Right lobe of liver (tissue), 6 donors: ENCODE measurements around the gene LAMB3. TPM values are rescaled to one million over a fixed set of nuclear protein-coding genes. Genes with fewer than 3 reads are reported as not detected.

Experiments used
- ATAC-seq, 4 donors: fragments of 200-7000 bp; cut with Tn5 transposase; one replicate each; pipeline ENCODE4 v1.9.1; 2020; ENCODE audit warnings: mild to moderate bottlenecking in 4 of 4, moderate library complexity in 4 of 4
- DNase-seq, 3 donors: peaks; one replicate each; pipeline ENCODE4 v3.0.0-alpha.2; 2020
- H3K27ac ChIP-seq, 3 donors: fragments of 200-600 bp; one replicate each; pipeline ENCODE4 v1.8.0; 2022
- H3K27me3 ChIP-seq, 2 donors: fragments of 200-600 bp; one replicate each; pipeline ENCODE4 v1.8.0; 2022
- H3K36me3 ChIP-seq, 4 donors: fragments of 200-600 bp; sonication (generic) in 1 of 4; one replicate each; pipeline versions ENCODE4 v1.5.1 to v1.8.0; 2017 to 2022; ENCODE audit warnings: control low read depth in 1 of 4
- H3K4me1 ChIP-seq, 4 donors: fragments of 200-600 bp; sonication (generic) in 1 of 4; one replicate each; pipeline versions ENCODE4 v1.5.1 to v1.8.0; 2017 to 2022; ENCODE audit warnings: control low read depth in 1 of 4
- H3K4me3 ChIP-seq, 3 donors: fragments of 200-600 bp; one replicate each; pipeline ENCODE4 v1.8.0; 2022
- H3K9me3 ChIP-seq, 4 donors: fragments of 200-600 bp; sonication (generic) in 1 of 4; one replicate each; pipeline versions ENCODE4 v1.5.1 to v1.8.0; 2017 to 2022; ENCODE audit warnings: control low read depth in 1 of 4
- POLR2A ChIP-seq: fragments of 450-650 bp; IDR thresholded peaks from one replicate; pipeline ENCODE4 v1.6.1; 2017; ENCODE audit warnings: antibody characterized with exemption, mild to moderate bottlenecking
- WGBS: methylation state at CpG from one replicate; pipeline ENCODE4 v1.1.6; 2018; ENCODE audit warnings: low coverage, low lambda C conversion rate; ENCODE audit not compliant: insufficient coverage; ENCODE audit errors: missing lambda C conversion rate; 5-methylcytosine and 5-hydroxymethylcytosine counted together
- intact Hi-C, 2 donors: fragments of 100-400 bp; cut with DNase I; formaldehyde crosslinking; loops; one replicate each; pipeline versions ENCODE4 v1.11.2 to v1.14.1; 2022
- total RNA-seq, 6 experiments: library from RNA; depleted of rRNA in 2 of 6; stranded (reverse); fragments of >200 nt in 2 of 6; fragmentation: NEBNext Ultra II Directional in 3 of 6; extraction: Animal tissue kit (Norgen Biotek cat#: 25700) in 3 of 6; gene quantifications; one replicate each; pipeline versions ENCODE4 v1.1.0 to v1.2.4, GENCODE V29; 2016 to 2023
- TF ChIP-seq, protein P1 (sequence below), 4 donors: fragments of 200-600 bp in 3 of 4; fragments of 450-650 bp in 1 of 4; IDR thresholded peaks; one replicate each; pipeline versions ENCODE4 v1.5.1 to v1.8.0; 2016 to 2022; ENCODE audit warnings: antibody characterized with exemption in 4 of 4, mild to moderate bottlenecking in 2 of 4
- donor health status: DM: no; HTN: yes; CAD: no.
- donor health status: DM: no; HTN: no; CAD: no.
- donor health status: DM: no; HTN: no; CAD: no.
- donor health status: DM: no; HTN: yes; CAD: no.
- donor health status: DM: no; HTN: yes; CAD: no.

LAMB3 gene
- total RNA-seq, 6 experiments from 2014 or later: 5.0 to 14.6 (median 8.4) TPM

DNA sequence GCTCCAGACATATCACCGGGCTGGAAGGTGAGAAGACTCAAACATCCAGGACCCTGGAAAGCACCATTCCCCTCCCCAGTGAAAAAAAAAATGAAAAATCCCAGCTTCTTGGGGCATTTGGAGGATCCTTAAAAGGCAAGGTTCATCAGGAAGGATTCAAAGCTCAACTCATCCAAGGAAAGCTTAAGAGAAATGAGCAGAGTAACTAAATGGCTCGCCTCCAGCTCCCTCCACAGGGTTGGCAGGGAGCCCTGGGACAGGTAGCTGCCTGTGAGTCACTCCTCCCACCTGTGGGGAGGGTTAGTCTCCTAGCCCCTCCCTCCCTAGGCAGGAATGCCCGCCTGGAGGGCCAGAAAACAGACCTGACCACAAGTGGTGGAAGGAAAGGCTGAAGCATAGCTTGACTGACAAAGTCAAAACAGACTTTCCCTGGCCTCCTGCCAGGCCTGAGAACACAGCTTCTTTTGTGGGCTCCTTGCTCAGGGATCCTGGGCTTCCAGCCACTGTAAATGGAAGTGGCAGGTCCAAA is 712 bp upstream of the LAMB3 start:
- H3K27ac ChIP-seq: peak overlapping the region; percentile 36 to 68 (median 42)
- no peaks in the 10 kb centered on the region for H3K27me3 ChIP-seq
- WGBS: 47% methylated on average over 2 of the region's 3 CpGs
- intact Hi-C loops: no loop called here
- H3K36me3 ChIP-seq: no peaks in the 10 kb centered on the region
- H3K9me3 ChIP-seq: no peaks in the 10 kb centered on the region
- TF ChIP-seq POLR2A: peak; percentile 71
- TF ChIP-seq, protein P1, sequence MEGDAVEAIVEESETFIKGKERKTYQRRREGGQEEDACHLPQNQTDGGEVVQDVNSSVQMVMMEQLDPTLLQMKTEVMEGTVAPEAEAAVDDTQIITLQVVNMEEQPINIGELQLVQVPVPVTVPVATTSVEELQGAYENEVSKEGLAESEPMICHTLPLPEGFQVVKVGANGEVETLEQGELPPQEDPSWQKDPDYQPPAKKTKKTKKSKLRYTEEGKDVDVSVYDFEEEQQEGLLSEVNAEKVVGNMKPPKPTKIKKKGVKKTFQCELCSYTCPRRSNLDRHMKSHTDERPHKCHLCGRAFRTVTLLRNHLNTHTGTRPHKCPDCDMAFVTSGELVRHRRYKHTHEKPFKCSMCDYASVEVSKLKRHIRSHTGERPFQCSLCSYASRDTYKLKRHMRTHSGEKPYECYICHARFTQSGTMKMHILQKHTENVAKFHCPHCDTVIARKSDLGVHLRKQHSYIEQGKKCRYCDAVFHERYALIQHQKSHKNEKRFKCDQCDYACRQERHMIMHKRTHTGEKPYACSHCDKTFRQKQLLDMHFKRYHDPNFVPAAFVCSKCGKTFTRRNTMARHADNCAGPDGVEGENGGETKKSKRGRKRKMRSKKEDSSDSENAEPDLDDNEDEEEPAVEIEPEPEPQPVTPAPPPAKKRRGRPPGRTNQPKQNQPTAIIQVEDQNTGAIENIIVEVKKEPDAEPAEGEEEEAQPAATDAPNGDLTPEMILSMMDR (IDR thresholded peaks at IDR 0.05): no peak
- ATAC-seq (peak; percentile 55 to 80 (median 74)), DNase-seq (peak; percentile 86 to 93 (median 91))
- peaks cover 0 to 51% (median 24%) of the 10 kb centered on the region in 4 donors for H3K4me1 ChIP-seq
- no peak overlapping the region for H3K4me3 ChIP-seq

DNA sequence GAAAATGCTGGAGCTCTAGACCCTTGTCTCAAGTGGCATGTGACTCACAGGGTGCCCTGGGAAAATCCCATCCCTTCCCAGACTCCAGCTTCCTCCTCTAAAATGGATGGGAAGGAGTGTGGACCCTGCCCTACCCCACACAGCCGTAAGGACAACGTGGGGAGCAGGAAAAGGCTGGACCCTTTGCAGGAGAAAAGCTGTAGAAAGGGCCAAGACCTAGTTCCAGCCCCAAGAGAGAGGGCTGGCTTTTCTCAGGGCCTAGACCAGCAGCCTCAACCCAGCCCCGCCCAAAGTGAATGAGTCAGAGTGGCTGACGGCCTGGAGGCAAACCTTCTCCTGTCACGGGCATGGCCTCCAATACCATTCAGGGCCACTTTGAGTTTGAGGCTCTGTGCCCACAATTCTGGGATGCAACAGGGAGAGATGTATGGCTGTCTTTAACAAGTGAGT is 1.1 kb downstream of the LAMB3 start:
- WGBS: 35% methylated on average over 4 of the region's 5 CpGs
- Histone ChIP-seq H3K27ac (no peak overlapping the region), H3K27me3 (no peaks in the 10 kb centered on the region), H3K36me3 (no peaks in the 10 kb centered on the region), H3K9me3 (no peaks in the 10 kb centered on the region), H3K4me3 (no peak overlapping the region), H3K4me1 (peaks cover 0 to 35% (median 16%) of the 10 kb centered on the region in 4 donors)
- intact Hi-C loops: no loop called here
- TF ChIP-seq, protein P1 (IDR thresholded peaks at IDR 0.05): no peak
- TF ChIP-seq POLR2A: no peak
- DNase-seq (peak in 1 of 3 donors; percentile 73), ATAC-seq (peak in 1 of 4 donors; percentile 36)

DNA sequence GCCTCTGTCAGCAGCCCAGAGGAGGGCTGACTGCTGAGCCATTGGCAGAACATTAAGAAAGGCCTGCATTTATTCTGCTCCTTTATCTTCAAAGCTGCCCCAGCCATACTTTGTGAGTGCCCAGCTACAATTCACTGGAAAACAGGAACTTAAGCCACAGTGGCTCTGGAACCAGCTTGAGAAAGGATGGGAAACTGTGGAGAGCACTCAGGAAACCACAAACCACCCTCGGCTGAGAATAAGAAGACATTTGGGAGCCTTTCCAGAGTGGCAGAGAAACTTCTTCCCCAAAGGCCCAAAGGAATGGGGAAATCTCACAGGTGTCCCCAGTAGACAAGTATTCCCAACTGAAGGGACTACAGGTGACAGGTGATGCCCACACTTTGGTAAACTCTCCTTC is 1.8 kb downstream of the LAMB3 start:
- DNase-seq: no peak

DNA sequence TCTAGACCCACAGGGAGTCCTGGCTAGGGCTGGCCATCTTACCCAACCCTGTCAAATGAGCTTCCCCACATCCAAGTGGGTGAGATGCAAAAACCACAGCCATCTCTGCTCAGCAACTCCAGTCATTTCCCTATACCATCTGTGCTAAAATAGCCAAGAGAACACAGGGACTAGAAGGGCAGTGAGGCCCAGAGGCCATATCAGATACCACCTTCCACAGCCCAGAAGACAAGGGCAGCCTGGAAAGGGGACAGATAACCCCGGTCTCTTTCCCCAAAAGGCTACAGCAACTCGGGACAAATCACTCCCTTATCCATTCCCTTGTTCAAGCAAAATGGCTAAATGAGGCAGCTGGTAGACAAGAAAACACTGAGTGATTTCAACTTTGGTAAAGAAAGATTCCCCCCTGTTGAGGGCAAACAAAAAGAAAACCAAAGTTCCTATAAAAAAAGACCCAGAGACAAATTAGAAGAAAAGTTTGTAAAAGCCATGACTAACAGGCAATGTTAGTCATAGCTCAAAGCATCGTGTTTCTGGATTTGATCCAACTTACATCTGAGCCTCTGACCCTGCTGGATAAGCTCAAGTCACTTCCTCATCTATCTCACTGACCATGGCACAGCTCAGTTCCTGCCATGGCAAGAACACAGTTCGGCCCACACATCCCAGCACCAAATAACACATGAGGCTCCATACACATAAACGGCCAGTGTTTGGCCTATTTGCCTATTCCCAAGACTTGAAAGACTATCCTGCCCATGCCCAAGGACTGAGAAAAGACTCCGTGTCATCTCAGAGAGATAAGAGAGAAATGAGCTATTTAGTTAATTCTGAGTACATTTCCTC is 3.1 kb downstream of the LAMB3 start:
- H3K27ac ChIP-seq: peak overlapping the region in 1 of 3 donors; percentile 34
- ATAC-seq (peak; percentile 26 to 65 (median 44)), DNase-seq (peak in 1 of 3 donors; percentile 30)
- WGBS: 51% methylated on average over 4 of the region's 6 CpGs
- intact Hi-C loops: no loop called here
- peaks cover 0 to 20% (median 11%) of the 10 kb centered on the region in 4 donors for H3K4me1 ChIP-seq
- no peaks in the 10 kb centered on the region for H3K27me3 ChIP-seq
- H3K9me3 ChIP-seq: no peaks in the 10 kb centered on the region
- H3K4me3 ChIP-seq: no peak overlapping the region
- no peaks in the 10 kb centered on the region for H3K36me3 ChIP-seq
- TF ChIP-seq, protein P1 (IDR thresholded peaks at IDR 0.05): no peak
- TF ChIP-seq POLR2A: no peak

More for the DNA sequence above, 1.8 kb downstream of the LAMB3 start:
- 60% methylated on average over 1 of the region's 1 CpG for WGBS
- Histone ChIP-seq H3K9me3 (no peaks in the 10 kb centered on the region), H3K27me3 (no peaks in the 10 kb centered on the region), H3K4me3 (no peak overlapping the region), H3K36me3 (no peaks in the 10 kb centered on the region), H3K4me1 (peaks cover 0 to 28% (median 14%) of the 10 kb centered on the region in 4 donors), H3K27ac (no peak overlapping the region)
- intact Hi-C loops: no loop called here
- no peak for ATAC-seq
- TF ChIP-seq, protein P1 (IDR thresholded peaks at IDR 0.05): no peak
- TF ChIP-seq POLR2A: no peak
